DMS153 (cell line): Measurements from ENCODE around the gene GTF2E1.
"Not testable (repeated sequence)": the region's sequence is repeated elsewhere in the genome, so short reads cannot be mapped to it uniquely, and the experiment has no call there.

Experiments
- DNase-seq: peaks from one replicate; lab custom pipeline; 2025; lab: John Stamatoyannopoulos, UW

The GTF2E1 gene

GRCh38 chr3:120742198-120742848, at the start of gene GTF2E1, which contains the start of gene RABL3:
Gene GTF2E1 (plus strand): TSS chr3:120742744. CDS start chr3:120750553, 7,809 bp downstream.
Gene RABL3 (minus strand): TSS chr3:120742516. CDS start chr3:120742507, 9 bp downstream.
- peak; percentile 99 for DNase-seq

- peak; percentile 81 for DNase-seq
These were observed 48.9 kb upstream of the GTF2E1 start for GRCh38 chr3:120693439-120694171.

- no peak for DNase-seq
These were observed 43.2 kb upstream of the GTF2E1 start for GRCh38 chr3:120699333-120699732.

- DNase-seq, result no peak
These were observed 36.5 kb upstream of the GTF2E1 start for GRCh38 chr3:120705884-120706582.

GRCh38 chr3:120706950-120707349, 35.6 kb upstream of the GTF2E1 start:
- no peak for DNase-seq

DNA sequence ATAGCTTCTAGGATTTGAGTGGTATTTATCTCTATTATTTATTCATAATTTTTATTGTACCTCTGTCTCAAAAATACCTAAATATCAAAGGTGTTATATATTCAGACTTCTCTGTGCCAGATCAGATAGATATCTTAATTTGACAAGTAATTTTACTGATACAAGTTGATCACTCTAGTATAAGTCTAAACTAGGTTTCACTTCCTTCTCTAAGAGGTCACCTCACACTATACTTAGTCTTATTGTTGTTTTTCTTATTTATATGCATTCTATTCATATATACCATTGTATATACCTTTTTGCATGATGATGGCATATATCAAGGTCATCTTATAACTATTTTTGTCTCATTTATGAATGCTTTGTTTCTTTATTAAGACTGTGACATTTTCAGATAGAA, 34.1 kb upstream of the GTF2E1 start:
- DNase-seq, result no peak

GRCh38 chr3:120710369-120710768, 32.2 kb upstream of the GTF2E1 start:
- no peak for DNase-seq

- DNase-seq, result no peak
These were observed 29.3 kb upstream of the GTF2E1 start for GRCh38 chr3:120713262-120713661.

DNA sequence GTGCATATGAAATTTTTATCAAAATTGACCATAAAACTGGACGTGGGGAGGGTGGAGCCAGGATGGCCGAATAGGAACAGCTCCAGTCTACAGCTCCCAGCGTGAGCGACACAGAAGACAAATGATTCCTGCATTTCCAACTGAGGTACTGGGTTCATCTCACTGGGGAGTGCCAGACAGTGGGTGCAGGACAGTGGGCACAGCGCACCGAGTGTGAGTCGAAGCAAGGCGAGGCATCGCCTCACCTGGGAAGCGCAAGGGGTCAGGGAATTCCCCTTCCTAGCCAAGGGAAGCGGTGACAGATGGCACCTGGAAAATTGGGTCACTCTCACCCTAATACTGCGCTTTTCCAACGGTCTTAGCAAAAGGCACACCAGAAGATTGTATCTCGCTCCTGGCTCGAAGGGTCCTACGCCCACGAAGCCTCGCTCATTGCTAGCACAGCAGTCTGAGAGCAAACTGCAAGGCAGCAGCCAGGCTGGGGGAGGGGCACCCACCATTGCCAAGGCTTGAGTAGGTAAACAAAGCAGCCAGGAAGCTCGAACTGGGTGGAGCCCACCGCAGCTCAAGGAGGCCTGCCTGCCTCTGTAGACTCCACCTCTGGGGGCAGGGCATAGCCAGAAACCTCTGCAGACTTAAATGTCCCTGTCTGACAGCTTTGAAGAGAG, 23.2 kb upstream of the GTF2E1 start:
- DNase-seq, result not testable (repeated sequence)

- DNase-seq, result no peak
These were observed 15.8 kb upstream of the GTF2E1 start for GRCh38 chr3:120726791-120727190.

DNA sequence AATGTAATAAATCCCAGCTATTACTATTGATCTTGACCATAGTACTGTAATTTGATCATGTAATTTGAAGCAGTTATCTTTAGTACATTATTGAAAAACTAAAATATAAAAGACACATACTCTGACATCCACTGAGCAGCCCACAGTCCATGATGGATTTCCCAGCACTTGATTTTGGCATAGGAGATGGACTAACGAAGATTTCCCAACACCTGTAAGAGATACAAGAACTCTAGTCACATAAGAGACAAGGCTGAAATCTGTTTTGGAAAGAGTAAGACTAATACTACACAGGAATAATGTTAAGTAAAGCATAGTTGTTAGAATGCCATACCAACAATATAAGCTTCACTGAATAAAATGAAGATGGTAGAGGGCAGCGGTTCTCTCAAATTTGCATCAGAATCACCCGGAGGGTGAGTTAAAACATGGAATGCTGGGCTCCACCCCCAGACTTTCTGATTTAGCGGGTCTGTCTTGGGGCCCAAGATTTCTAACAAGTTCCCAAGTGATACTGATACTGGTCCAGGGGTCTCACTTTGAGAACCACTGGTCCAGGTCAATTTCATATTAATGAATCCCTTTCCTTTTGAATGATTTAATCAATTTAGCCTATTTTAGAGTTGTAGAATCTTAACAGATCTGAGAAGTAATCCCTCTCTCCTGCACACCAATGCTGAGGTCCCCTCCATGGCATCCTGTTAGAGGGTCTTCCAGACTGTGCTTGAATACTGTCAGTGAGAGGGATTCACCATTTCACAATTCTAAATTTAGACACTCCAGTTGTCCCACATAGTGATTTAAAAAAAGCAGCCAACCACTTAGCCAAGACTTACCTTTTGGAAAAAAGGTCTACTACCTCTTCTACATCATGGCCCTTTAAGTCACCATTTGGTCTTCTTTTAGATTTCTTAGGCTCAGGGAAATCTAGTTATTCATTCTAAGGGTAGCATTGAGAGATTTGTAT, 11.7 kb upstream of the GTF2E1 start:
- DNase-seq, result no peak

GRCh38 chr3:120738006-120738405, 4.5 kb upstream of the GTF2E1 start:
- DNase-seq, result not testable (repeated sequence)

DNA sequence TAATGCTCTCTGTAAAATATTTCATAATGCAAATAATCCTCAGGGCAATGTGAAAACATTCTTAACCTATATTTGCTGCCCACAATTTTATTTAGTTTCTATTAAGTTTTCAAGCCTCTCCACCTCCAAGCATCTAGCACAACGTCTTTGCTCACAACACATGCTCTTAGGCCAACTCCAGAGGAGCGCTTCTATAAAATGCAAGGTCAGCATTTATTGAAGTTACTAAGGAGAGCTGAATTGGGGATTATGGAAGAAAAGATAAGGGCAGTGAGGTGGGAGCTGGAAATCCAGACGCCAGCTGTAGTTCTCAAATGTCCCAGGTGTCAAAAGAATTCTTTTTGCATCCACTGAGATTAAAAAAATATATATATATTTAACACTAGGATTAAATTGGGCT, 1.2 kb upstream of the GTF2E1 start:
- DNase-seq, result no peak

GRCh38 chr3:120741837-120742197, 727 bp upstream of the GTF2E1 start:
- DNase-seq, result no peak

GRCh38 chr3:120742849-120743365, 363 bp downstream of the GTF2E1 start:
- DNase-seq, result no peak

DNA sequence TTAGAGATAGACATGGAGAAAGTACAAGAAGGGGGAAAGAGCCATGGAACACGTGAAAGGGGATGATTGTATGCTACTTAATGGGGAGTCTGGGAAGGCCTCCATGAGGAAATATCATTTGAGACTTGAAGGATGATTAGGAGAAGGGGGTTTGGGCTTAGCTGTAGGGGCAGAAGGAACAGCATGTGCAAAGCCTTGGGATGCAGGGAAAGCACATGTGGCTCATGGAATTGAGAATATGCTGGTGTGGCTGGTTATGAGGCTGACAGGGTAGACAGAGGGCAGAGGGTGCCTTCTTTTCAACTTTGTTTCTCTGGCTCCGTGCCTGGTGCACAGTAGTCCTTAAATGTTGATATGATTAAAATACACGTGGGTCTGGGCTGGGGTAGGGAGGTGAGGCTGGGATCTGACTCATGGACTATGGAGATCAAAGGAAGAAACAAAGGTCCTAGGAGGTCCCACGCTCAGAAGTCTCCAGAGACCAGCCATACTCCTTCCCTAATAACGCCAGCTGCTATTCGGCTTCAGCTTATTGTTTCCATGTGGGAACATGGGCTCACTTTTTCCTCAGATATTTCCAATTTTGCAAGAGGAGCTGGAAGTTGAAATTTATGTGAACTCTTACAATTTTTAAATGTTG, 1.1 kb downstream of the GTF2E1 start:
- no peak for DNase-seq

- no peak for DNase-seq
These were observed 2.9 kb downstream of the GTF2E1 start for GRCh38 chr3:120745466-120745865.

DNA sequence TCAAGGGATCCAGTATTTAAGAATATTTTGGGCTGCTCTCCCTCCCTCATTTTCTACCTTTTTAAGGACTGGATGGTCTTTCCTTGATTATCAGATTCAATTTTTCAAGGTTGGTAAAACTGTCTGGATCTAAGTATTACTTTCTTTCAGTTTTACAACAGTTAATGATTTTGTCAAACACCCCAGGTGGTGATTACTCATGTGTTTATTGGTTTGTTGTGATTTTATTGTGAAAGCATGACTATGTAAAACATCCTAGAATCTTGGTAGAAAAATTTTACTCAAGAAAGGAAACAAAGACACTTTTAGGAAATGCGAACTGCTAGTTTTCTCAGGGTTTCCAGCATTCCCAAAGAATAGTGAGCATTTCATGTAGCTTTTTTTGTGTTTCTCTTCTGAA, 7.3 kb downstream of the GTF2E1 start:
- no peak for DNase-seq

- no peak for DNase-seq
These were observed 9.7 kb downstream of the GTF2E1 start for GRCh38 chr3:120752230-120752629.

GRCh38 chr3:120752865-120753264, 10.3 kb downstream of the GTF2E1 start:
- no peak for DNase-seq

DNA sequence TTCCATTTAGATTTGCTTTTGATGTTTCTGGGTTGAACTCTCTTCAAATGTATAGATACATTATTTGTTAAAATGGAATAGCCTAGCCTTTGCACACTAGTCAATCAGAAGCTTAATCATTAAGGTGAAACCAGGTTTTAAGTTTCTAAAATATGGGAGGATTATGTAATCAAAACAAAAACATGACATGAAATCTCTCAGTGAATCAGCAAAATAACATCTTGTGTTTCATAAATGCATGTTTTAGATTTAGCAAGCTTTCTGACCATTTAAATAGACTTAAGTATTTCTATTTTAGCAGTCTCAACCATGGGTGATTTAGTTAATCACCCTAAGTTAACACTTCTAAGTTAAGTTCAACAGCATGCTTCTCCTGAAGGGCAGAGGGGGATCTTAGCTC, 11.3 kb downstream of the GTF2E1 start:
- DNase-seq, result no peak
